ENCODE measurements around the gene MRNIP. TPM values are rescaled to one million over a fixed set of nuclear protein-coding genes. Genes with fewer than 3 reads are reported as not detected.

The MRNIP gene
- total RNA-seq, 1 donor = 11.0 TPM

- TF ChIP-seq CTCF (IDR thresholded peaks at IDR 0.05; ENCODE audit: insufficient read depth, low read length) = no peak
- no peak for DNase-seq (ENCODE audit: low read depth)
- H3K4me3 ChIP-seq (ENCODE audit: low read depth, low read length) = no peak overlapping the region
Measured at GRCh38 chr5:179833709-179834070, 24.9 kb downstream of the MRNIP start.

- DNase-seq (ENCODE audit: low read depth) = no peak
- H3K4me3 ChIP-seq (ENCODE audit: low read depth, low read length) = no peak overlapping the region
- no peak for TF ChIP-seq CTCF (IDR thresholded peaks at IDR 0.05; ENCODE audit: insufficient read depth, low read length)
Measured at GRCh38 chr5:179833056-179833708, 25.4 kb downstream of the MRNIP start.

GRCh38 chr5:179832039-179832745 is 26.4 kb downstream of the MRNIP start:
- H3K4me3 ChIP-seq (ENCODE audit: low read depth, low read length) = no peak overlapping the region
- DNase-seq (ENCODE audit: low read depth) = no peak
- no peak for TF ChIP-seq CTCF (IDR thresholded peaks at IDR 0.05; ENCODE audit: insufficient read depth, low read length)

GRCh38 chr5:179830818-179831468 is 27.7 kb downstream of the MRNIP start:
- TF ChIP-seq CTCF (IDR thresholded peaks at IDR 0.05; ENCODE audit: insufficient read depth, low read length) = no peak
- H3K4me3 ChIP-seq (ENCODE audit: low read depth, low read length) = no peak overlapping the region
- DNase-seq (ENCODE audit: low read depth) = peak; percentile 4

- TF ChIP-seq CTCF (IDR thresholded peaks at IDR 0.05; ENCODE audit: insufficient read depth, low read length) = no peak
- no peak overlapping the region for H3K4me3 ChIP-seq (ENCODE audit: low read depth, low read length)
- peak; percentile 24 for DNase-seq (ENCODE audit: low read depth)
Measured at GRCh38 chr5:179829732-179830435, 28.7 kb downstream of the MRNIP start.

- no peak overlapping the region for H3K4me3 ChIP-seq (ENCODE audit: low read depth, low read length)
- peak; percentile 5 for DNase-seq (ENCODE audit: low read depth)
- no peak for TF ChIP-seq CTCF (IDR thresholded peaks at IDR 0.05; ENCODE audit: insufficient read depth, low read length)
Measured at GRCh38 chr5:179828756-179829421, 29.7 kb downstream of the MRNIP start.
